ENCODE results near the gene FAM162B.

- TF ChIP-seq RARB (CRISPR knock-in tag; IDR thresholded peaks at IDR 0.05), result no peak
- no peak for TF ChIP-seq PATZ1 (CRISPR knock-in tag; IDR thresholded peaks at IDR 0.05; ENCODE audit: borderline replicate concordance)
- TF ChIP-seq ZC3H10 (CRISPR knock-in tag; IDR thresholded peaks at IDR 0.05), result no peak
- no peak for TF ChIP-seq CSRNP3 (CRISPR knock-in tag; IDR thresholded peaks at IDR 0.05)
- TF ChIP-seq PPARA (CRISPR knock-in tag; IDR thresholded peaks at IDR 0.05; ENCODE audit: borderline replicate concordance), result no peak
- no peak for TF ChIP-seq ARNTL (CRISPR knock-in tag; IDR thresholded peaks at IDR 0.05; ENCODE audit: borderline replicate concordance, low read depth)
- TF ChIP-seq CREB5 (CRISPR knock-in tag; IDR thresholded peaks at IDR 0.05; ENCODE audit: low read depth), result no peak
- TF ChIP-seq ZFP30 (CRISPR knock-in tag; IDR thresholded peaks at IDR 0.05), result no peak
- TF ChIP-seq TCF4 (CRISPR knock-in tag; IDR thresholded peaks at IDR 0.05; ENCODE audit: borderline replicate concordance), result no peak
Measured at GRCh38 chr6:116761779-116762178, 3.7 kb downstream of the FAM162B start.

Data from SK-N-SH treated with all-trans-retinoic acid at 6 μM for 48 hours (cell line).